Kidney epithelial cell (primary cell): ENCODE results near the gene LGMN. TPM values are rescaled to one million over a fixed set of nuclear protein-coding genes. Genes with fewer than 3 reads are reported as not detected.
"Not testable (repeated sequence)": the region's sequence is repeated elsewhere in the genome, so short reads cannot be mapped to it uniquely, and the experiment has no call there.

Source experiments
- DNase-seq: peaks from one replicate; pipeline ENCODE4 v3.0.0-alpha.2; 2010; ENCODE audit warnings: low read depth
- H3K27me3 ChIP-seq: 2 replicates; pipeline ENCODE4 v1.6.0; 2011; ENCODE audit warnings: low read length; ENCODE audit not compliant: control insufficient read depth, insufficient read depth
- H3K36me3 ChIP-seq: 2 replicates; pipeline ENCODE4 v1.5.1; 2011; ENCODE audit warnings: low read length; ENCODE audit not compliant: control insufficient read depth, insufficient read depth
- H3K4me3 ChIP-seq: 2 replicates; pipeline ENCODE4 v1.5.1; 2011; ENCODE audit warnings: low read depth, mild to moderate bottlenecking, control low read depth, low read length
- CTCF ChIP-seq: IDR thresholded peaks from 2 replicates; pipeline ENCODE4 v1.5.1; 2011; ENCODE audit warnings: mild to moderate bottlenecking, moderate library complexity, low read length, control low read depth, inconsistent platforms; ENCODE audit not compliant: insufficient read depth, poor library complexity, severe bottlenecking
- total RNA-seq: library from RNA; depleted of rRNA; stranded (reverse); fragments of >200 nt; gene quantifications from 2 replicates; pipeline ENCODE4 v1.2.3, GENCODE V29; 2015

LGMN gene
- total RNA-seq, 1 donor from 2014 or later, result 56.9 TPM

GRCh38 chr14:92680781-92681650 lies 67.4 kb downstream of the LGMN start:
- H3K36me3 ChIP-seq, result no peaks in the 10 kb centered on the region
- no peak overlapping the region for H3K4me3 ChIP-seq
- no peaks in the 10 kb centered on the region for H3K27me3 ChIP-seq
- peak; percentile 95 for TF ChIP-seq CTCF
- no peak for DNase-seq

GRCh38 chr14:92680330-92680729 lies 68.1 kb downstream of the LGMN start:
- not testable (repeated sequence) for H3K27me3 ChIP-seq, H3K36me3 ChIP-seq, DNase-seq, H3K4me3 ChIP-seq

- DNase-seq, result no peak
- H3K4me3 ChIP-seq, result no peak overlapping the region
- no peaks in the 10 kb centered on the region for H3K36me3 ChIP-seq
- H3K27me3 ChIP-seq, result no peaks in the 10 kb centered on the region
- no peak for TF ChIP-seq CTCF
These were observed 69.2 kb downstream of the LGMN start for GRCh38 chr14:92679246-92679645.

DNA sequence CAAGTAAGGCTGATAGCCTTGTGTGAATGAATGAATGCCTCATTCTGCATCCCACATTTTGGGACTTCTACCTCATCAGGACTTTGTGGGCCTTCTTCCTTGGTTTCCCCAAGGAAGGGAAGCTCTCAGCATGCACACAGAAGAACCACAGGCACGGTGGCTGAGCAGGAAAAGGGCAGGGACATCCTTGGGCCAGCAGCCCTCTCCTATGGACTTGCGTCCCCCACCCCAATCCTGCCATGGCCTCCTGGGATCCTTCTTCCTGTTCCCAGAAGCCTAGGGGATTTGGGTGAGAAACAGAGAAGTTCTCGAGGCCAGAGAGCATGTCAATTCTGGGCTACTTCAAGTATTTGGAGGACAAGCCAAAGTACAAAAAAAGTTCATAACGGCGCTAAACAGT lies 69.7 kb downstream of the LGMN start:
- no peak for DNase-seq
- Histone ChIP-seq H3K4me3 (no peak overlapping the region), H3K27me3 (no peaks in the 10 kb centered on the region), H3K36me3 (no peaks in the 10 kb centered on the region)
- no peak for TF ChIP-seq CTCF

DNA sequence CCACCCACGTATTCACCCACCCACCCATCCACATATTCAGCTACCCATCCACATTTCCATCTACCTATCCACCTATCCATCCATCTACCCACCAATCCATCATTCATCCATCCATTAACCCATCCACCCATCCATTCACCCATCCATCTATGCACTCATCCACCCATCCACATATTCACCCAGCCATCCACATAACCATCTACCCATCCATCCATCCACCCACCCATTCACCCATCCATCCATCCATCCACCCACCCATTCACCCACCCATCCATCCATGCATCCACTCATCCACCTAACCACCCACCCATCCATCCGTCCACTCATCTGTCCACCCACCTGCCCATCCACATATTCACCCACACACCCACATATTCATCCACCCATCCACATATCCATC lies 70.5 kb downstream of the LGMN start:
- H3K36me3 ChIP-seq, result no peaks in the 10 kb centered on the region
- TF ChIP-seq CTCF, result no peak
- H3K27me3 ChIP-seq, result no peaks in the 10 kb centered on the region
- H3K4me3 ChIP-seq, result no peak overlapping the region
- DNase-seq, result no peak

DNA sequence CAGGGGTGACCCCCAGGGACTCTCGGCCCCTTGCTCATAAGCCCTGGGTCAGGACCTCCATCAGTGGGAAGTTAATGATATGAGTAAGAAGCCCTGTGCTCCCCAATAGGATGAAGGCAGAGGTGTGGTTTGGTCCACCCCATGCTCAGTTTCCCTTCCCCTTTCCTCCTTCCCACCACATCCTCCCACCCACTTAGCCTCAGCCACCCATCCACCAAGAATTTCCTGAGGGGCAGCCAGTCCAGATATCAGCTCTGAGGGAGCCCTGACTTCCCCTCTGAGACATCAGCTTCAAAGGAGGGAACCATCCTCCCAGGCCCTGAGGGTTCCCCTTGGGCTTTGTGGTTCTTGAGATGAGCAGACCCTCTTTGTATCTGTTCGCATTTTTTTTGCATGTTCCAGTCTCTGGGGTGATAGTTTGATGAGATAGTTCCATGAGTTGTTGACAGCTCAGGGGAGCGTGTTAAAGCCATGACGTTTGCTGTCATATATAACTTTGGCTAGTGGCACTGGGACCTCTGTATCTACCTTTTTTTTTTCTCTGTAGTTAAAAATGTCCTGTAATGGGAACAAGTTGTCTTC lies 71.2 kb downstream of the LGMN start:
- TF ChIP-seq CTCF, result no peak
- Histone ChIP-seq H3K4me3 (no peak overlapping the region), H3K27me3 (no peaks in the 10 kb centered on the region), H3K36me3 (no peaks in the 10 kb centered on the region)
- DNase-seq, result no peak
